CD4-positive, alpha-beta T cell treated with Interleukin-12 subunit alpha and Interleukin-12 subunit beta, for 1 hour (primary cell): ENCODE results near the gene MAB21L2.

Source experiments
- DNase-seq: peaks from one replicate; pipeline ENCODE4 v3.0.0-alpha.2; 2020

Gene MAB21L2

GRCh38 chr4:150578745-150579501 lies 3.0 kb upstream of the MAB21L2 start:
- DNase-seq = no peak

GRCh38 chr4:150579551-150580234 lies 2.3 kb upstream of the MAB21L2 start:
- no peak for DNase-seq

- DNase-seq = no peak
Observed at GRCh38 chr4:150580306-150580705, 1.6 kb upstream of the MAB21L2 start.

GRCh38 chr4:150581056-150581605 lies 820 bp upstream of the MAB21L2 start:
- DNase-seq = no peak

GRCh38 chr4:150581641-150582051 lies 305 bp upstream of the MAB21L2 start:
- no peak for DNase-seq

- DNase-seq = no peak
Observed at GRCh38 chr4:150582873-150583286, 929 bp downstream of the MAB21L2 start.

- DNase-seq = no peak
Observed at GRCh38 chr4:150583287-150584110, 1.5 kb downstream of the MAB21L2 start.

- no peak for DNase-seq
Observed at GRCh38 chr4:150584111-150584915, 2.4 kb downstream of the MAB21L2 start.

GRCh38 chr4:150585611-150586010 lies 3.7 kb downstream of the MAB21L2 start:
- DNase-seq = no peak

- DNase-seq = no peak
Observed at GRCh38 chr4:150586162-150586810, 4.3 kb downstream of the MAB21L2 start.

GRCh38 chr4:150588316-150588715 lies 6.4 kb downstream of the MAB21L2 start:
- DNase-seq = no peak

- no peak for DNase-seq
Observed at GRCh38 chr4:150589157-150589556, 7.2 kb downstream of the MAB21L2 start.

GRCh38 chr4:150590631-150591030 lies 8.7 kb downstream of the MAB21L2 start:
- DNase-seq = no peak

GRCh38 chr4:150591406-150591805 lies 9.5 kb downstream of the MAB21L2 start:
- no peak for DNase-seq

- no peak for DNase-seq
Observed at GRCh38 chr4:150591904-150592303, 10.0 kb downstream of the MAB21L2 start.

GRCh38 chr4:150593996-150594395 lies 12.0 kb downstream of the MAB21L2 start:
- DNase-seq = no peak

- no peak for DNase-seq
Observed at GRCh38 chr4:150598909-150599308, 17.0 kb downstream of the MAB21L2 start.

GRCh38 chr4:150599547-150599946 lies 17.6 kb downstream of the MAB21L2 start:
- no peak for DNase-seq

- DNase-seq = no peak
Observed at GRCh38 chr4:150600812-150601445, 19.0 kb downstream of the MAB21L2 start.

- no peak for DNase-seq
Observed at GRCh38 chr4:150609131-150609530, 27.2 kb downstream of the MAB21L2 start.

- DNase-seq = no peak
Observed at GRCh38 chr4:150619042-150619441, 37.1 kb downstream of the MAB21L2 start.
